NCI-H524 treated with DMSO at 0.1 percent for 48 hours (cell line): Measurements from ENCODE around the gene HSPBP1.

Experiments
- DNase-seq: peaks from one replicate; lab custom pipeline; 2025; lab: John Stamatoyannopoulos, UW

Gene HSPBP1

DNA sequence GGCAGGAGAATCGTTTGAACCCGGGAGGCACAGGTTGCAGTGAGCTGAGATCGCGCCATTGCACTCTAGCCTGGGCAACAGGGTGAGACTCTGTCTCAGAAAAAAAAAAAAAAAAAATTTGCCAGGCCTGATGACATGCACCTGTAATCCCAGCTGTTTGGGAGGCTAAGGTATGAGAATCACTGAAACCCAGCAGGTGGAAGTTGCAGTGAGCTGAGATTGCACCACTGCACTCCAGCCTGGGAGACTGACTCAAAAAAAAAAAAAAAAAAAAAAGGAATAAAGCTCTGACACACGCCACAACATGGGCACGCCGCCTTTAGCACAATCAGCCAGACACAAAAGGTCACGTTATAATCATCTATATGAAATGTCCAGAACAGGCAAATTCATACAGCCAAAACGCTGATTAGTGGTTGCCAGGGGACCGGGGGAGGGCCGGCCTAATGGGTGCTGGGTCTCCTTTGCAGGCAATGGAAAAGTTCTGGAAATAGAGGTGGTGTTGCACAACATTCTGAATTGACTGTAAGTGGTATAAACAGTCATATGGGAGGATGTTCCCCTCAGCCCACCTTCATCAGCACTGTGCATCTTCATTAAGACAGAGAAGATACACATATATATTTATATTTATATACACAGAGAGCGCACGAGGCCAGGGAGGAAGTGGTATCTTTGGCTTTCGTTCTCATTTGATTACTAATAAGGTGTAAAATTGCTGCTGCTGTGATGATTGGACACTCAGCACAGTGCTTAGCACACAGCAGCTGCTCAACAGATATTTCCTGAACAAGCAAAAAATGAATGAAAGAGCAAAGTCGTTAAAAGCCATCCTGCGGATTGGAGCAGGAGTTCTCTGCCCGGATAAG is 3.8 kb downstream of the HSPBP1 start:
- DNase-seq = no peak

DNA sequence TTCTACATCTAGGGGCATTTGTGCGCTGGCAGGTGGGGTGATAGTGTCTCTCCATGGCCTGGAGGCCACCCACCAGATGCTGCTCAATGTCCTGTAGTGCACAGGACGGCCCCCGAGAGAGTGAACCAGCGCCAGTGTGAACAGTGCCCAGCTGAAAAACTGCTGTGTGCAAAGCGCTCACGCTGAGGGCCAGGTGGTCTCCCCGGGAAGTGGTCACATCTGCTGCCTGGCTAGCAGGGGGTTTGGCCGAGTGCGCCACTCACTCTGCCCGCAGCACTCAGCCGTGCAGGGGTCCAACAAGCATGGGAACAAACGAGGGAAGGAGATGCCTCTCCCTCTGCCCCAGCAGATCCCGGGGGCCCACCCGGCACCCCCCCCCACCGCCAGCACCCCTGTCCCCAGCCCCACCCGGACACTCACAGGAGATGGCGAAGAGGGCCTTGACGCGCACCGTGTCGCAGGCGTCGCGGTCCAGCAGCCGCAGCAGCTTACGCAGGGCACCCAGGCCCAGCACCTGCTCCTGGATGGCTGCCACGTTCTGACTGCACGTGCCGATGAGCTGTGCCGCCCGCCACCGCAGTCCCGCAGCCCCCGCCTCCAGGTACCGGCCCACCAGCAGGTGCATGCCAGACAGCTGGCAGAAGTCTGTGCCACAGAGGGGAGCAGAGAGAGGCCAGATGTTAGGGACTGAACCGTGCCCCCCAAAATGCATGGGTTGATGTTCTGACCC is 5.8 kb downstream of the HSPBP1 start:
- no peak for DNase-seq

DNA sequence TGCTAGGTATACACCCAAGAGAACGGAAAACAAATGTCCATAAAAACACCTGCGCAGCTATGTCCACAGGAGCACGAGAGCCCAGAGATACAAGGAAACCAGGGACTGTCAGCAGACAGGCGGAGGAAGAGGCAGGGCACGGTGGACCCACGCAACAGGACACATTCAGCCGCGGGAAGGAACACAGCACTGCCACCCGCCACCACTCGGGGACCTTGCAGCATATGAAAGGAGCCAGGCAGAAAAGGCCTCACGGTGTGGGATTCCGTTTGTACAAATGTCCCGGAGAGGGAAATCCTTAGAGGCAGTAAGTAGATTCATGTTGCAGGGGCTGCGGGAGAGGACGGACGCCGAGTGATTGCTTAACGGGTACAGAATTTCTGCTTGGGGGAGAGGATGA is 7.8 kb downstream of the HSPBP1 start:
- DNase-seq = no peak

DNA sequence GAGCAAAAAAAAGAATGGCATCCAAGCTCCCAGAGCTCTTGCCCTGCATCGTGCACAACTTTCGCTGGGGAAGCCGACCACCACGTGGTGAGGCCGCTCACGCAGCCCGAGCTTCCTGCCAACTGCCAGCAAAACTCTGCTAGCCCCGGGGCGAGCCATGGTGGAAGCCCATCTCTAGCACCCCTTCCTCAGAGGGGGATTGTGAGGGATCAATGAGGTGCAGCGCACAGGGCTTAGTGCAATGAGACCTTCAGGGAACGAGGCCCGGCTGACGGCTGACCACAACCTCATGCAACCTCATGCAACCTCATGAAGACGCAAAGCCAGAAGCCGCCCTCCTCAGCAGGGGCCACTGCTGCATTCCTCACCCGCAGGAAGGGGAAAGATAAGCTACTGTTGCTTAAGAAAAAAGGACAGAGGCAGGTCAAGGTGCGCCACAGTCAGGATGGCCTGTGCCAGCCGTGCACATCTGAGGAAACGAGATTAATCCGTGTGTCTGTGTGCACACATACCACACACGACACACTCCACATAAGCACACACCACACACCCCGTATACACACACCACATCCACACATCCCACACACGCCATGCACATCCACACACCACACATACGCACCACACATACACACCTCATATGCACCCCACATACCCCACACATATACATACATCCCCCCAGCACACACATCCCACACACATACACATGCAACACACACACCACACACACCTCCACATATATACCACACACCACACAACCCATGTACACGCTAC is 9.6 kb downstream of the HSPBP1 start:
- DNase-seq = no peak

DNA sequence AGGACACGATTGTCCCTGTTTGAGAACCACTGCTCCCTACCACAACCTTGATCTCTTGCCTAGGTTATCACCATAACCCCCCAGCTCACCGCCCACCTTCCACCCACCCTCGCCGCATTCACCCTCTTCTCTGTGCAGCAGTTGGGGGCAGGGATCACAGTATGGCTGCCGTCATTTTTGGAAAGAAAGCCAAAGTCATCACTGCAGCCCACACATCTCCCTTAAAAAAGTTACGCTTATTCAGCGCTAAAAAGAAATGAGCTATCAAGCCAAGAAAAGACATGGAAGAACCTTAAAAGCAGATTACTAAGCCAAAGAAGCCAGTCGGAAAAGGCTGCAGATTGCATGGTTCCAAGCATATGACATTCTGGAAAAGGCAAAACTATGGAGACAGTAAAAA is 10.6 kb downstream of the HSPBP1 start:
- no peak for DNase-seq

DNA sequence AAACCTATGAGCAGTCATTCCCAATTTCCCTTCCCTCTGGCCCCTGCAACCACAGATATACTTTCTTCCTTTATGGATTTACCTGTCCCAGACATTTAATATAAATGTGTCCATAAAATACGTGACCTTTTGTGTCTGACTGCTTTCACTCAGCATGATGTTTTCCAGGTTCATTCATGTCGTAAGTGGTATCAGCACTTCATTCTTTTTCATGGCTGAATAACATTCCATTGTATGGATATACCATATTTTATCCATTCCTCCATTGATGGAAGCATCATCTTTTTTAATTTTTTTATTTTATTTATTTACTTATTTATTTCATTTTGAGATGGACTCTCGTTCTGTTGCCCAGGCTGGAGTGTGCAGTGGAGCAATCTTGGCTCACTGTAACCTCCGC is 13.1 kb downstream of the HSPBP1 start:
- no peak for DNase-seq

DNA sequence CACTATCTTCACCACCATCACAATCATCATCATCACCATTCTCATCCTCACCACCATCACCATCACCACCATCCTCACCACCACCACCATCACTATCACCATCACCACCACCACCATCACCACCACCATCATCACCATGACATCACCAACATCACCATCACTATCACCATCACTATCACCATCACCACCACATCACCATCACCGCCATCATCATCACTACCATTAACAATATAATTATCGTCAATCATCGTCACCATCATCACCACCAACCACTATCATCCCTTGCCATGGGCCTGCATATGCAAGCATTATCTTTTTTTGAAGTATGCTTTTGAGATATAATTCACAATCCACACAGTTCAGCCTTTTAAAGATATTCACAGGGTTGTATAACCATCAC is 13.5 kb downstream of the HSPBP1 start:
- DNase-seq = no peak

DNA sequence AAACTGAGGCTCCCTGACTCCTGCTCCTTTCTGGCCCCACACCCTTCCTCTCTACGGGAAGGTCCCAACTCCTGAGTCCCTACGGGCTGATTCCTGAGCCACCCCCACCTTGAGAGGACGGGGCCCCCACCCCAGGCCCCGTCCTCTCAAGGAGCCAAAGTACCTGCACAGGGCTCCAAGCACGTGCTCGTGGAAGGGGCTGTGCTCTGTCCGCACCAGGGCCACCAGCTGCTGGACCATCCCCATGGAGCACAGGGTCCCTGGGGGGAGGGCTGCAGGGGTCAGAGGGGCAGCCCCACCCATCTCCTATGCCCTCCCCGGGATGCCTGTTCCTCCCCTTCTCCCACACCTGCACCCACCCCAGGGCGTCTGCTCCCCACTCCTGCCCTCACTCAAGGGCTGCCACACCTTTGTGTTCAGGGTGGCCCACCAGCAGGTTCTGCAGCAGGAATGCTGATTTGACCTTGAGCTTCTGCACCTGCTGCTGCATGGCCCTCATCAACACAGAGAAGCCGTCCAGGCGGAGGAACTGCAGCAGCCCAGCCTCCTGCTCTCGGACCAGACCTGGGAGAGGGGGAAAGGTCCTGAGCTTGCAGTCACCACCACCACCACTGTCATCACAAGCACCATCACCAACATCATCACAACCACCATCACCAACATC is 14.1 kb downstream of the HSPBP1 start:
- DNase-seq = no peak

DNA sequence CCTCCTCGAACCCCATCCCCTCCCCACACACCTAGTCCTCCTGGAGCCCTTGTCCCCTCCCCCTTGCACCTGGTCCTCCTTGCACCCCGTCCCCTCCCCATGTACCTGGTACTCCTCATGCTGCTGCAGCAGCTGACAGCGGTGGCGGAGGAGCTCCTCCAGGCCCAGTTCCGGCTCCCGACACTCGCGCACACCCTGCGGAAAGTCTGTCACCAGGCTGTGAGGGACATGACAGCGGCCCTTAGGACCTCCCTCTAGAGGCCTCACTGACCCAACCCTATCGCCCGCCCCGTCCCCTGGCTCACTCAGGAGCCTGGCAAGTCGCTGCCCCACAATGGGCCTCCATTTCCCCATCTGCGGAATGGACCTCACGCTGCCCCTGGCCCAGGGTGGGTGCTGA is 14.7 kb downstream of the HSPBP1 start:
- no peak for DNase-seq

DNA sequence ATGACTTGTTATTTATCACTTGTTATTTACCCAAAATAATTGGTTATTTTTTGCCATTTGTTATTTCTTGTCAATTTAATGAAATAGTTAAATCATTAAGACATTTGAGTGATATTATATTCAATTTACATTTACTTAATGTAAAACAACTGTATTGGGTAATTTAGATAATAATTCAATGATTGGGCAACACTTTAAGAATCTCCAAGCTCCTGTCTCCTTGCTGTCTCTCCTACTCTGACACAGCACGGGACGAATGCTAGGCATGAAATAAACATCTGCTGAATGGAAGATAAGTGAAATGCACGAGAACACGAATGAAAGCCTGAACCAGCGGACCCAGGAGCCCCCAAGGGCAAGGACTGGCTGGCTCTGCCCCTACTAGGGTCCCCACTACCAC is 15.4 kb downstream of the HSPBP1 start:
- no peak for DNase-seq

DNA sequence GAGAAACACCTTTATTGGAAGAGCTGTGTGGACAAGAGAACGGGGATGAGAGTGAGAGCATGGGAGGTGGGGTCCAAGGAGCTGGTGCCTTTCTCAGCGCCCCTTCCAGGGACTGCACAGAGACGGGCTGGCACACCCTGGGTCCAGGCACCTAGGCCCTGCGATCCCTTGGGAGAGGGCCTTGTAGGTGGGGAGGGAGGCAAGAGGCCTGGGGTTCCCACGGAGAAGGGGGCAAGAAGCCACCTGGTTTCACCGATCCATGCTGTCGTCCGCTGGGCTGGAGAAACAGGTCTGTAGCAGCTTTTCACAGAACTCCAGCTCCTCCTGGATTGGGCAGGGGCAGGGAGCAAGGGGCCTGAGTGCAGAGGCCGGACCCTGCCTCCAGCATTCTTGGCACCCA is 17.6 kb downstream of the HSPBP1 start:
- DNase-seq = no peak

DNA sequence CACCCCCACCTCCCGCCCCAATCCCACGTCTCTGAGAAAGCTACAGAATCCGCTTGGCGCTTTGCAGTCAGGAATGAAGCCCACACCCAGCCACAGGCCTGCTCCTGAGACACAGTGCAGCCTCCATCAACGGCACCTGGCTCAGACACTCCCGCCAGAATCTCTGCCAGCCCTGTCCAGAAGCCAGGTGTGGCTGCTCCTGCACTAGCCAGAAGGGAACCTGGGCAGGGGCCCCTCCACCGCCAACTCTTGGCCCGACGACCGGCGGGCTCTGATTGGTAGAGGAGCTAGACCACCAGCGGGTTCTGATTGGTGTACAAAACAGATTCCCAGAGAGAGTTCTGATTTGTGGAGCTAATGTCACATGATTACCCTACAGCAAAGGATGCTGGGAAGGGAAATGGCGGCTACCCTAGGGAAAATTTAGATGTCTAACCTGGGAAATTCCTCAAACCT is 18.2 kb downstream of the HSPBP1 start:
- DNase-seq = peak; percentile 65

DNA sequence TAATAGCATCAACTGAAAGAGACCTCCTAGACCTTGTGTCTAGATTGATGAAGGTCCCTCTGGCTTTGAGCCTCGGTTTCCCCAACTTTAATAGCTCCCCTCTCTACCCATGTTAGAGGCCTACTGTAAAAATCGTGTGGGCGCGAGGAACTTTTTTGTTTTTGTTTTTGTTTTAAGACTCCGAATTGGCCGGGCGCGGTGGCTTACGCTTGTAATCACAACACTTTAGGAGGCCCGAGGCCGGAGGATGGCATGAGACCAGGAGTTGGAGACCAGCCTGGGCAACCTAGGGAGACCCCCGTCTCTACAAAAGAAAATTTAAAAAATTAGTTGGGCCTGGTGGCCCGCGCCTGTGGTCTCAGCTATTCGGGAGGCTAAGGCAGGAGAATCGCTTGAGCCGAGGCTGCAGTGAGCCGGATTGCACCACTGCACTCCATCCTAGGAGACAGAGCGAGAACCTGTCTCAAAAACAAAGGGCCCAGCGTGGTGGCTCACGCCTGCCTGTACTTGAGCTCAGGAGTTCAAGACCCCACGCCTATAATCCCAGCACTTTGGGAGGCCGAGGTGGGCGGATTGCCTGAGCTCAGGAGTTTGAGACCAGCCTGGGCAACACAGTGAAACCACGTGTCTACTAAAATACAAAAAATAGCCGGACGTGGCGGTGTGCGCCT is 20.2 kb downstream of the HSPBP1 start:
- no peak for DNase-seq

DNA sequence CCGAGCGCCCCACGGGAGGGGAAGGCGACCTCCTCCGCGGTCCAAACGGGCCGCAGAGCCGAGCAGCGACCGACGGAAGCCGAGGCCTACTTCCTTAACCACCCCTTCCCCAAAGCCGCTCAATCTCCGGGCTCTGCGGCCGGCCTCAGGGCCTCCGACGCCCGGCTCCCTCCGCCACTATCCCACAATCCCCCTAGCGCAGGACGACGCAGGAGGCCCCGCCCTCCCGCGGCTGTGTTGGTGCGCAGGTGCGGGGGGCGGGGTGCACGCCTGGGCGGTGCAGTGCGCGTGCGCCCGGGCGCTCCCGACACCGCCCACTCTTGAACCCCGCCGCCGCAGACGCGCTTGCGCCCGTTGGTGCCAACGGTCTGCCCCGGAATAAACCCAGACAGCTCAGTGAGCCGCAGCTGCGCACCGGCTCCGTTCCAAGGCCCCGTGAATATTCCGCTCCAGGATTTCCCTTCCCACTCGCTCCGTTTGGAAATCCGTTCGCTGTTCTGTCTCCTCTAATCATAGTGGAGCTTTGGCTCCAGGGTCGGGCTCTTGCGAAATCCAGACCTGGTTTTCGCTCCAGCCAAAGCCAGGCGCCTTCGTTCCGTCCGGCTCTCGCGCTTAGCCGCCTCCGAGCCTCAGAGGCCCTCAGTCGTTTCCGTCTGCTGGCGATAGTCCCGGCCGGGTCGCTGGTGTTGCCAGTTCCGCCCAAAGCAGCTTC is 20.9 kb downstream of the HSPBP1 start, which contains the start of gene PPP6R1:
TSS of gene PPP6R1 (minus strand) at position 190 of the 712 bp plus-strand sequence. CDS start 11,914 bp downstream, outside the sequence.
- peak; percentile 98 for DNase-seq

DNA sequence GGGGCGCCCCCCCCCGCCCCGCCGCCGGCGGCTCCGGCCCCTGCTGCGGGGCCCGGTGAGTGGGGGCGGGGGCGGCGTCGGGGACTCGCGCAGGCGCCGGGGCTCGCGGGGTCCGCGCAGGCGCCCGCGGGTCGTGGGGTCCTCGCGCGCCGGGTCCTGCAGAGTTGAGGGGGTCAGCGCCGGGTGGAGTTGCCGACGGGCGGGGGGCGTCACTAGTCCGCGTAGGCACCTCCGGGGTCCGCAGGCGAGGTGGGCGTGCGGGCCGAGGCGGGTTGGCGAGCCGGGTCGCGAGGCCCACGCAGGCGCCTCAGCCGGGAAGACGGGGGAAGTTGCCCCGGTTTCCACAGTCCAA is 21.5 kb downstream of the HSPBP1 start:
- no peak for DNase-seq

DNA sequence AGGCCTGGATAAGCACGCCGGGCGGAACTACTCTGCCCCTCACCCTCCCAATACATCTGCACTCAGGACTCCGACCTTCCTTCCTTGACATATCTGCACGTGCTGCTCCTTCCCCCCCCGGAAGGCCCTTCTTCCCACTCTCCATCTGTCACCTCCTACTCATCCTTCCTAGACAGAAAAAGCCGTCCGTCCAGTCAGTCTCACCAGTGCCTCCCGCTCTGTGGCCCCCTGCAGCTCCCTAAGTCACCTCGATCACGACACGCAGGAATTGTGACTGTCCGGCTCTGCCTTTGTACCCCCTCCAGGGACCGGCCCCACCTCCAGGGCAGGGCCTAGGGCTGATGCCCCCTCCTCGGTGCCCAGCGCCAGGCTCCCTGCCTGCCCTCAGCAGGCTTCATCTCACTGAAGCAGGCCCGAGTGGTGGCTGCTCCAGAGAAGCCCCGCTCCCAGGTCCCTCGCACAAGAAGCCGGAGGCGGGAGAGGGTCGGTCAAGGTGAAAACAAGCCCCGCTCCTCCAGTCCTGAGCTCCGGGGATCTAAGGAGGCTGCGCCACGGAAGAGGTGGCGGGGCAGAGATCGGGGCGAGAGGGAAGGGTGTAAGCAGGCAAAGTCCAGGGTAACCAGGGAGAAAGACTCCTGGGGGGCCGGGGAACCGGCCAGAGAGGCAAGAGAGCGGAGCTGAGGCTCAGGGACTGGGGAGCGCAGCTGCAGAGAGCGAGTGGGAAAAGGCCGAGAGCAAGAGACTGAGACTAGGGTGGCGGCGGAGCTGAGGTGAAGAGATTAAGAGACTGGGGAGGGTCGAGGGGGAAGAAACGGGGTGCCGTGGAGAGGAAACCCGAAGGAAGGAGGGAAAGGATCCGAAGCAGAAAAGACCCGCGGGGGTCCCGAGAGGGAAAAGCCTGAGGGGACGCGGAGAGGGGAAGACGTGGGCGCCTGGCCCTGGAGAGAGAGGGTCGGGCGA is 22.2 kb downstream of the HSPBP1 start:
- peak; percentile 11 for DNase-seq

DNA sequence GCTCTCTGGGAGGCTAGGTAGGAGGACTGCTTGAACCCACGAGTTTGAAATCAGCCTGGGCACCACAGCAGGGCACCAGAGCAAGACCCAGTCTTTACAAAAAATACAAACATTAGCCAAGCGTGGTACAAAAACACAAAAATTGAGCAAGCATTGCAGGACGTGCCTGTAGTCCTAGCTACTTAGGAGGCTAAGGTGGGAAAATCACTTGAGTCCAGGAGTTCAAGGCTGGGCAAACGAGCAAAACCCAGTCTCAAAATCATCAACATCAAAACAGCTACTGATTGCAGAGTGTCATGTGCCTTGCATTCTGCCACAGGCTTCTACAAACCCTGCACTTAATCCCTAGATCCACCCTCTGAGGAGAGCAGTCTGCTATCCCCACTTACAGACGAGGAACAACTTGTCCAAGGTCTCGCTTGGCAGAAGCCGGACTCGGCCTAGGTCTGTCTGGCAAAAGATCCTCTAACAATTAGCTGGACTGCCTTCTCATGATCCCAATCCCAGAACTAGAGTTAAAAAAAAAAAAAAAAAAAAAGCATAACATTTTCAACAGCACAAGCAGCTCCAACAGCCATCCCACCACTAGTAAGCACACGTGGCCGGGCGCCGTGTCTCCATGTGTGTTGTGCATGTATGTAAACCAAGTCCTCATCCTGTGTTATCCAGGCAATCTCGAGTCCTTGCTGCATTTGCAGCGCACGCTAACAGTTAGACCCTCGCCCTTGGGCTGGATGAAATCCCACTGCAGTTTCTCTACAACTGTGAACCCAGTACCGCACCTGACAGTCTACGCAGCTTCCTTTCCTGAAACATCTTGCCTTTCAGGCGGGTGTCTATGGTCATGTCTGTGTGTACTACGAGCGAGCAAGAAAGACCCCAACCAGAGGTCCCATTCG is 23.1 kb downstream of the HSPBP1 start:
- DNase-seq = no peak

DNA sequence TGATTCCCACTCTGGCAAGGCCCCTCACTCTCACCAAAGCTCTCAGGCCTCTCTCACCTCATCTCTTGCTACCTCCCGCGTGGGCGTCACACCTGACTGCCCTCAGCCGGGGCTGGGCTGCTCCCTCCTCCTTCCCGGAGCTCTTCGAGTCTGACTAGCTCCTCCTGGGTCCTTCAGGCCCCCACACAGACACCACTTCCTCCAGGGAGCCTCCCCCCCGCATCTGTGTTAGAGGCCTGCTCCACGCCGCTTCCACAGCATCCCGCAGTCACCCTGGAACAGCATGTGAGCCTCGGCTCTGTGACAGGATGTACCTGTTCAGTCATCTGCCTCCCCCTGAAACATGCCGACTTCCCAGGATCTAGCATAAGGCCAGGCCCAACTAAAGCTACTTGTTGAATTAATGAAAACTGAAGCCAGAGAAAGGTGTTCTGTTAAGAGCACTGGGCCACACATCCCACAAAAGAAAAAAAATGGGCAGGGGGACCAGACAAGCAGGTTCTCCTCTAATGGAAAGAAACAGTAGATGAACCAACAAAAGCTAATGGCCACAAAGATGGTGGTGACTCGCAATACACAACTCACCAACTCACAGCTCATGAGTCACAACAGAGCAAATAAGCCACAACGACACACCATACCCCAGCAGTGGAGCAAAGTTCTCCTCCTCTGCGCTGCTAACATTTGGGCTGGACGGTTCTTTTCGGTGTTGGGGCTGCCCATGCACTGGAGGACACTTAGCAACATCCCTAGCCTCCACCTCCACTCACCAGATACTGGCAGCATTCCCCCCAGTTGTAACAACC is 24.1 kb downstream of the HSPBP1 start:
- no peak for DNase-seq
